GM15510 (cell line): ENCODE data around the gene TNFRSF11A.

Experiments used
- POLR2A ChIP-seq: IDR thresholded peaks from 3 replicates; pipeline ENCODE4 v1.6.1; 2011; ENCODE audit warnings: borderline replicate concordance; ENCODE audit not compliant: insufficient read length; ENCODE audit errors: extremely low read depth

The TNFRSF11A gene

GRCh38 chr18:62432176-62432575 lies 107.1 kb downstream of the TNFRSF11A start:
- TF ChIP-seq POLR2A: no peak

DNA sequence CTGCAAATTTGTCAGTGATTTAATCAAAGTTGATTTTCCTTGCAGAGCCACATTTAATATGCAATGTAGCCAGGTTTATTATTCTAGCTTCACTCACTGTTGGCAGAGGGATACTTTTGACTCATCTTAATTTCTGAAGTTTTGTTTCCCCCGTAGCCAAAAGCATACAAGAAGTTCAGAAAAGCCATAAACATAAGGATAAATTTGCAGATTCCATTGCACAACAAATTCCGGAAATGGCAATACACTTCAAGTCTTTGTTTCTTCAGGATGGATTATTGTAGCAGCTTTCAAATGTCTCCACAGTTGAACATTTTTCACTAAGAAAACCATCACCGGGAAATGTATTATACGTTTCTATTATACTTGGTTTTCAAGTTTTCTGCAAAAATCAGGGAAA lies 109.7 kb downstream of the TNFRSF11A start:
- TF ChIP-seq POLR2A: no peak

GRCh38 chr18:62435435-62436031 lies 110.4 kb downstream of the TNFRSF11A start:
- no peak for TF ChIP-seq POLR2A

- TF ChIP-seq POLR2A: no peak
These were observed 111.6 kb downstream of the TNFRSF11A start for GRCh38 chr18:62436636-62437234.

GRCh38 chr18:62437235-62438017 lies 112.3 kb downstream of the TNFRSF11A start:
- TF ChIP-seq POLR2A: no peak

GRCh38 chr18:62438018-62438329 lies 112.9 kb downstream of the TNFRSF11A start:
- TF ChIP-seq POLR2A: no peak

- no peak for TF ChIP-seq POLR2A
These were observed 113.3 kb downstream of the TNFRSF11A start for GRCh38 chr18:62438402-62438801.

DNA sequence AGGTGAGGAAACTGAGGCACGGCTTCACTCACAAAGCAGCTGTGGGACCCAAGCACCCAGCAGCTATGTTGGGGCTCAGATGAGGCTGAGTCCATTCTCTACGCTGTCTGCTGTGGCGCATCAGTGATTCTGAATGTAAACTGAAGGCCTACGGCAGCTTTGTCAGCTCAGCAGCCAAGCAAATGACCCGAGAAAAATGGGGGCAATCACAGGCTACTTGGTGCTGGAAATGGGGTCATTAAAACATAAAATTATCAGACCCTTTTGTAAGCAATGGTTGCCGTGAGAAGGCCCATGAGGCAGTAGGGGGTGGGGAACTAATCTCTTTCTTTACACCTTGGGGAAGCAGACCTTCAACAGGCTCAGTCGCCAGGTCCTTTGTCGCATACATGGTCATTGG lies 113.8 kb downstream of the TNFRSF11A start:
- TF ChIP-seq POLR2A: no peak
